CD4-positive, alpha-beta T cell treated with Interferon gamma for 1 hour (primary cell): ENCODE results near the gene HK2.
"Not testable (repeated sequence)": the region's sequence is repeated elsewhere in the genome, so short reads cannot be mapped to it uniquely, and the experiment has no call there.

Experiments used
- DNase-seq: peaks from one replicate; pipeline ENCODE4 v3.0.0-alpha.2; 2020

HK2 gene

DNA sequence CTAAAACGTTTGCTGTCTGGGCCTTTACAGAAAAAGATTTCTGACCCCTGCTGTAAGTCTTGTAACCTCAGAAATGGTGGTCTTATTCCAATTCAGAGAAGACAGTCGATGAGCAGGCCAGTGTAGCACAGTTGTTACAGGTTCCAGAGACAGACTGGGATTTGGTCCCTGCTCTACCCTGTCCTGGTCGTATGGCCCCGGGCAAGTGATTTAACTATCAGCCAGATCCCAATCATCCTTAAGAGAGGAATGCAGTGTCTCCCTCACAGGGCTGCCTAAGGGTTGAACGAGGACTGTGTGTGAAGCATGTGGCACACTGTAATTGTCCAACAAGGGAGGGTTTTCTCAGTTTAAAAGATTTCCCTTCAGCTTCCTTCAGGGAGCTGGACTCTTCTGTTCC, 47.2 kb downstream of the HK2 start:
- DNase-seq, result no peak

GRCh38 chr2:74881626-74882298, 47.8 kb downstream of the HK2 start:
- no peak for DNase-seq

GRCh38 chr2:74882299-74882687, 48.4 kb downstream of the HK2 start:
- no peak for DNase-seq

DNA sequence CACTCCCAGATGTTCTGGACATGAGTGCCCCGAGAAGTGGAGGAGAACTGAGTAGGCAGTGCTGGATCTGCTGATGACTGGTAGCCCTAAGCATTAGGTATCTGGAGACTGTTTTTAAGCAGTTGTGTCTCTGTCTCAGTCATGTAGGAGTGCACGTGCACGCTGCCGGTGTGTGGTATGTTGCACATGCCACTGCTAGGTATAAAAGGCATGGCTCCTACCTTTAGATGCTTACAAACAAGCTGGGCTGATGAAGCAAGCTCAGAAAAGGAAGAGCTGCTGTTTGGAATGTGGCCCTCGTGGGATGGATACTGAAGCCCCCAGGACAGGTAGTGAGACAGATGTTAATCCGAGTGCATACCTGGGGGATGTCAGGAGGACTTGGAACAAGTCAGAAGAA, 49.1 kb downstream of the HK2 start:
- DNase-seq, result no peak

GRCh38 chr2:74884118-74884762, 50.3 kb downstream of the HK2 start:
- no peak for DNase-seq

GRCh38 chr2:74884866-74885265, 50.9 kb downstream of the HK2 start:
- no peak for DNase-seq

DNA sequence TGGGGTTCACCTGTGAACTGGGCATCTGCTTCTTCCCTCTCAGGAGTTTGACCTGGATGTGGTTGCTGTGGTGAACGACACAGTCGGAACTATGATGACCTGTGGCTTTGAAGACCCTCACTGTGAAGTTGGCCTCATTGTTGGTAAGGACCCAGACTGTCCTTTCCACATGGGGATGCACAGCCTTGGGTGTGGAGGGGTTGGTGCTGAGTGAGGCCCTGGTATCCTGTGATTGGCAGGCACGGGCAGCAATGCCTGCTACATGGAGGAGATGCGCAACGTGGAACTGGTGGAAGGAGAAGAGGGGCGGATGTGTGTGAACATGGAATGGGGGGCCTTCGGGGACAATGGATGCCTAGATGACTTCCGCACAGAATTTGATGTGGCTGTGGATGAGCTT, 52.3 kb downstream of the HK2 start:
- DNase-seq, result no peak

- DNase-seq, result no peak
These were observed 52.9 kb downstream of the HK2 start for GRCh38 chr2:74886811-74887210.

GRCh38 chr2:74887445-74887951, 53.6 kb downstream of the HK2 start:
- DNase-seq, result no peak

DNA sequence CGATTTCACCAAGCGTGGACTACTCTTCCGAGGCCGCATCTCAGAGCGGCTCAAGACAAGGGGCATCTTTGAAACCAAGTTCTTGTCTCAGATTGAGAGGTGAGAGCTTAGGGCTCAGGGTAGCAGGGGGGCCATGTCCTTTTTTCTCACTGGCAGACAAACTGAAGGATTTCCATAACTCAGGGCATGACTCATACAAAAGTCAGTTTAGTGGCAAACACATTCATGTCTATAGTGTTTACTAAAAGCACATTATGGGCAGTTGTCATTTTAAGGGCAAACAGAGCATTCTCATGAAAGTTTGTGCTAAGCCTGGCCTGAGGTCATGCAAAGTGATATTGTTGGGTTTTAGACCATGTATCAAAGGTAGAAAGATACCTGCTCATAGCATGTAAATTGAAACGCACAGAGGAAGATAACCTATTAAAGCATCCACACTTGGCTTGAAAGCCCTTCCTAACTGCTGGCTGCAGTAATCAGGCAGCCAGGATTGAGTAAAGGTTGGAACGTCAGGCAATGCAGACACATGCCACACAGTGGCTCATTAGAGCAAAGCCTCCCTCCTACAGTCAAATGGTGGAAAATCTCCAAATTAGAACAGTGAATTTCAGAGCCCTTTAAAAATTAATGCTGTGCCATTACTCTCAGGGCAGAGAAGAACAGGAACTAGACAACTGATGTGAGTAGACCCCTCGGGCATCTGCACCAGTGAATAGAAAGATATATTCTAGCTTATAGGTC, 54.2 kb downstream of the HK2 start:
- DNase-seq, result no peak

DNA sequence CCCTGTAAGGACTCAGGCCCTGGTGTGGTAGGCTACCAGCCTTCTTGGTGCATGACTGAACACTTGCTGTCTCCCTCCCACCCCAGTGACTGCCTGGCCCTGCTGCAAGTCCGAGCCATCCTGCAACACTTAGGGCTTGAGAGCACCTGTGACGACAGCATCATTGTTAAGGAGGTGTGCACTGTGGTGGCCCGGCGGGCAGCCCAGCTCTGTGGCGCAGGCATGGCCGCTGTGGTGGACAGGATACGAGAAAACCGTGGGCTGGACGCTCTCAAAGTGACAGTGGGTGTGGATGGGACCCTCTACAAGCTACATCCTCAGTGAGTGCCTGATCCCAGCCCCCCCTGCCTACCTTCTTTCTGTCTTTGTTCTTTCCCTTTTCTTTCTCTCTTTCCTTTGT, 55.2 kb downstream of the HK2 start:
- DNase-seq, result no peak

- no peak for DNase-seq
These were observed 56.8 kb downstream of the HK2 start for GRCh38 chr2:74890711-74891110.

- DNase-seq, result no peak
These were observed 57.3 kb downstream of the HK2 start for GRCh38 chr2:74891136-74891764.

DNA sequence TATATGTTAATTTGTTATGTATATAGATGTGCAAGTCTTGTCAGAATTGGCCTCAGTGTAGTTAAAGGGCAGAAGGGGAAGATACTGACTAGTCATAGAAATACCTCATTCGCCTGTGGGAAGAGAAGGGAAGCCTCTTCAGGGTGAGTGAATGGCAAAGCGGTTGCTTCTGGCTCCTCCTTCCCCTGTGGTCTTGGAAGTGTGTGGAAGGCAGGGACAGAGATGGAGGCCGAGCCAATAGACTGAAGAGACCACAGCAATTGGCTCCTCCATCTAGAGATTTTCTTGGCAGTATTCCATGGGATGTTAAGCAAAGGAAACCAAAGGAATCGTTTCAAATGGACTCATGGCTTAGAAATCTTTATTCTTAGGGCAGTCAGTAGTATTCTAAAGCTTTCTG, 57.9 kb downstream of the HK2 start:
- not testable (repeated sequence) for DNase-seq

DNA sequence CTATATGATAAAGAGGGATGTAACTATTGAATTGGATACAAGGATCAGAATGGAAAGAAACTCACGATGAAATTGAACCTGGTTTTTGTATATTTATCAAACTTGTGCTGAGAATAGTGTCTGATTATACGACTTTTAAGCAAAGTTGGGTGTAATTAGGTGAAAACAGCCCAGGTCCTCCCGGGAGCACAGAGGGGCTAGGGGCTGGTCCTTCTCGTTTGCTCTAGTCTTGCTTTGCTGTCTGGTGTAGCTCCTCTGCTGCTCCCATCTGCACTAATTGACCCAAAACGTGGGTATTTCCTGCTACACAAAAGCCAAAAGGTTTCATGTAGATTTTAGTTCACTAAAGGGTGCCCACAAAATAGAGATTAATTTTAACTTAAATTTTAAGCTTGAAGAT, 58.7 kb downstream of the HK2 start:
- no peak for DNase-seq

DNA sequence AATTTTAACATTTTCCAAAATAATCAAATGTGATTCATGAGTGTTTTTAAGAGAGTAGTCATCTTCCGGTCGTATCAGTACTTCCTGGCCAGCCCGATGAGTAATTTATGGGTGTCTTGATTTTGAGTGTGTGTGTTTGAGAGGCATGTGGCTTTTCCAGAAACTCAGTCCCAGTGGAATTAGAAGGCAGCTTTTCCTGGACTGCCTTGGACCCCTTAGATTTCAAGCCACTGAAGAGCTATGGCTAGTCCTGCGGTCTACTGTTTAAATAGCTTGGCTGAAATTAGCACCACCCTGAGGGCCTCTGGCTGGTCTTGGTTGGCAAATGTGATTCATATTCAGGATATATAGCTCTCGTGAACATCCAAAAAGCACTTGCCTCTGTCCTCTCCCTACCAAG, 59.4 kb downstream of the HK2 start:
- no peak for DNase-seq

DNA sequence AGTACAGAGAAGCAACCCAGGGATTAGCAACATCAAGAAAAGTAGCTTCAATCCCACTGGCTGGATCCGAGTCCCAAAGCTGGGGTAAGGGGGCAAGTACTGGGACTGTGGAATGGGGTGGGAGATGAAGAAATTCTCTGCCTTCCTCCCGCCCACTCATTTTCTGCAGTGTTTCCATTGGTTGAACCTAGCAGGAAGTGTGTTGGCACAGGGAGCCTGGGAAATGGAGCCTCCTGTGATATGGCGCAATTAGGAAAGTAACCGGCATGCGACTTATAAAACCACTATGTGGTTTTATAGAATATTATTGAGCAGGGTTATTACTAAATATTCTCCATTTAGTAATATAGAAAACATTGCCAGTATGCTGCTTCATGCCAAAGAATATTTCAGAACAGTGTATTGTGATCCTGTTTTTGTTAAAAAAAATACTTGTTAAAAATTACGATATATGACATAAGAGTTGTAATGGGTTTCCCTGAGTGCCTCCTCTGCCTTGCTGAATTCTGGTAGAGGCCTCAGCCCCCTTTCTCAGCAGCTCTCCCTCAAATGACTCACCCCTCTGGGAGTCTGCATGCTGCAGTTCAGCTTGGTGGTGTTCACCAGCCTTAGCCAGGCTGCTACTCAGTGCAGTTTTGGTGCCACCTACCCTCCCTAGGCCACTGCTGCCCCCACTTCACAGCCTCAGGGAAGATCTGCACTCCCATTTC, 60.5 kb downstream of the HK2 start:
- DNase-seq, result no peak

DNA sequence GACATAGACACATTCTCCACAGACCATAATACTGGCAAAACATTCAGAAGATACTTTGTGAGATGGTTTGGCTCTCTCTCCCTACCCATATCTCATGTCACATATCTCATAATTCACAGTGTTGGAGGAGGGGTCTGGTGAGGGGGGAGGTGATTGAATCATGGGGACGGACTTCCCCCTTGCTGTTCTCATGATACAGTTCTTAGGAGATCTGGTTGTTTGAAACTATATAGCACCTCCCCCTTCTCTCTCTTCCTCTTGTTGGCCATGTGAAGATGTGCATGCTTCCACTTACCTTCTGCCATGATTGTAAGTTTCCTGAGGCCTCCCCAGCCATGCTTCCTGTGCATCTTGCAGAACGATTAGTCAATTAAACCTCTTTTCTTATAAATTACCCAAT, 61.1 kb downstream of the HK2 start:
- no peak for DNase-seq

GRCh38 chr2:74896232-74896631, 62.3 kb downstream of the HK2 start:
- no peak for DNase-seq

DNA sequence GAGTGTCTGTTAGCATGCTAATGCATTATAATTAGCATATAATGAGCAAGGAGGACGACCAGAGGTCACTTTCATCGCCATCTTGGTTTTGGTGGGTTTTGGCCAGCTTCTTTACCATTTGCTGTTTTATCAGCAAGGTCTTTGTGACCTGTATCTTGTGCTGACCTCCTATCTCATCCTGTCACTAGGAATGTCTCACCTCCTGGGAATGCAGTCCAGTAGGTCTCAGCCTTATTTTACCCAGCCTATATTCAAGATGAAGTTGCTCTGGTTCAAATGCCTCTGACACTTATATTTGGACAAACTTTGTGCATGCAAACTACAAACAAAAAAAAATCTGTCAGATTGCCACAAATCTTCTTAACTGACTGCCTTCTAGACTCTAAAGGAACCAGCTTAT, 66.3 kb downstream of the HK2 start:
- DNase-seq, result not testable (repeated sequence)

DNA sequence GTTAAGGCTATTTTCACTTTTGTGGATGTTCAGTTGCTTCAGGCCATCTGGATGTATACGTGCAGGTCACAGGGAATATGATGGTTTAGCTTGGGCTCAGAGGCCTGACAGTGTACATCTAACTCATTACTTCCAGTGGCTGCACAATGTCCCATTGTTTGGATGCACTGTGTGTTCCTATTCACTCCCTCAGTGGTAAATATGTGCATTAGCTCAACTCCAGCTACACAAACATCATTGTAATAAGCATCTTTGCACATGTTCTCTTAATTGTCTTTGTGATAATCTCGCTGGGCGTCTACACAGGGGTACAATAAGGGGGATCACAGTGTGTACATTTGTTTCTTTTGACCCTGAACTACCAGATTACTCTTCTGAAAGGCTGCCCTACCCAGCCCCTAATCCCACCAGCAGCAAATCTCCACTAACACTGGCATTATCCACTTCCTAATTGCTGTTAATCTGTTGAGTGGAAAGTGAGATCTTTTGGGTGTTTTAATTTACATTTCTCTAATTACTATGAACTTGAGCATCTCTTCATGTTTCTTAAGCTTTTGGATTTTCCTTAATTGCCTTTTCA, 68.4 kb downstream of the HK2 start:
- DNase-seq, result no peak

GRCh38 chr2:74906395-74906794, 72.5 kb downstream of the HK2 start:
- no peak for DNase-seq

GRCh38 chr2:74907560-74907959, 73.6 kb downstream of the HK2 start:
- DNase-seq, result not testable (repeated sequence)
